ENCODE data around the gene RHOB.
"Not testable (repeated sequence)": the region's sequence is repeated elsewhere in the genome, so short reads cannot be mapped to it uniquely, and the experiment has no call there.

RHOB gene

GRCh38 chr2:20423359-20423758 lies 23.5 kb upstream of the RHOB start:
- DNase-seq: no peak

GRCh38 chr2:20423847-20424246 lies 23.0 kb upstream of the RHOB start:
- no peak for DNase-seq

- no peak for DNase-seq
These were observed 22.3 kb upstream of the RHOB start for GRCh38 chr2:20424300-20425290.

- no peak for DNase-seq
These were observed 21.4 kb upstream of the RHOB start for GRCh38 chr2:20425371-20425881.

- no peak for DNase-seq
These were observed 21.0 kb upstream of the RHOB start for GRCh38 chr2:20425884-20426283.

GRCh38 chr2:20427931-20428526 lies 18.8 kb upstream of the RHOB start:
- DNase-seq: no peak

GRCh38 chr2:20428717-20429490 lies 18.0 kb upstream of the RHOB start:
- DNase-seq: no peak

- no peak for DNase-seq
These were observed 17.3 kb upstream of the RHOB start for GRCh38 chr2:20429528-20429927.

GRCh38 chr2:20430035-20430434 lies 16.8 kb upstream of the RHOB start:
- DNase-seq: no peak

- DNase-seq: no peak
These were observed 16.2 kb upstream of the RHOB start for GRCh38 chr2:20430461-20431300.

- no peak for DNase-seq
These were observed 15.6 kb upstream of the RHOB start for GRCh38 chr2:20431301-20431698.

- DNase-seq: no peak
These were observed 15.1 kb upstream of the RHOB start for GRCh38 chr2:20431772-20432171.

GRCh38 chr2:20432714-20433113 lies 14.2 kb upstream of the RHOB start:
- DNase-seq: no peak

GRCh38 chr2:20433249-20433648 lies 13.6 kb upstream of the RHOB start:
- DNase-seq: no peak

- DNase-seq: no peak
These were observed 12.8 kb upstream of the RHOB start for GRCh38 chr2:20433946-20434553.

- peak; percentile 57 for DNase-seq
These were observed 12.1 kb upstream of the RHOB start for GRCh38 chr2:20434588-20435294.

- DNase-seq: not testable (repeated sequence)
These were observed 11.4 kb upstream of the RHOB start for GRCh38 chr2:20435456-20435855.

- DNase-seq: no peak
These were observed 10.0 kb upstream of the RHOB start for GRCh38 chr2:20436716-20437470.

- peak; percentile 93 for DNase-seq
These were observed 8.3 kb upstream of the RHOB start for GRCh38 chr2:20438334-20439192.

- DNase-seq: no peak
These were observed 7.7 kb upstream of the RHOB start for GRCh38 chr2:20439193-20439475.

Data from DMS153 (cell line).